ENCODE measurements around the gene CLEC16A.
A peak's percentile ranks its signal among the peaks of the same experiment; 100 is the strongest.

CLEC16A gene

GRCh38 chr16:10987361-10988163 is 43.2 kb downstream of the CLEC16A start:
- no peak for DNase-seq (ENCODE audit: low read depth in 2 of 3, low spot score in 2 of 3)

GRCh38 chr16:10988164-10988803 is 43.9 kb downstream of the CLEC16A start:
- peak in 2 of 3 experiments; percentile 26 to 40 for DNase-seq (ENCODE audit: low read depth in 2 of 3, low spot score in 2 of 3)

GRCh38 chr16:10988879-10989278 is 44.5 kb downstream of the CLEC16A start:
- DNase-seq (ENCODE audit: low read depth in 2 of 3, low spot score in 2 of 3), result no peak

GRCh38 chr16:10989559-10989958 is 45.2 kb downstream of the CLEC16A start:
- DNase-seq (ENCODE audit: low read depth in 2 of 3, low spot score in 2 of 3), result no peak

DNA sequence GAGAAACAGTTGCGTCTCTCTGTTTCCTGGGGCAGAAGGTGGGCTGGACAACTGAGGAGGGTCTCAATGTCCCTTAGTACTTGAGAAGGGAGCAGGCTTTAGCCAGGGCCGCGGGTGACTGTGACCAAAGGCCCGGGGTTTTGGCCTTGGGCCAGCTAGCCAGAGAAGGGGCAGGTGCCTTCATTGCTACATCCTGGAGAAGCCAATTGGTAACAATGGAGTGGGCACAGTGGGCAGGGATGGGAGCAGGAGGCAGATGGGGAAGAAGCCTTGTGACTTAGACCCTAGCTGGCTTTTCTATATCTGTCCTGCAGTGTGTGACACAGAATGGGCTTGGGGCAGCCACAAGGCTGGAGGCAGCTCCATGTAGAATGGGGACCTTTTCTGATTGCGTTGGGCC is 46.0 kb downstream of the CLEC16A start:
- no peak for DNase-seq (ENCODE audit: low read depth in 2 of 3, low spot score in 2 of 3)

DNA sequence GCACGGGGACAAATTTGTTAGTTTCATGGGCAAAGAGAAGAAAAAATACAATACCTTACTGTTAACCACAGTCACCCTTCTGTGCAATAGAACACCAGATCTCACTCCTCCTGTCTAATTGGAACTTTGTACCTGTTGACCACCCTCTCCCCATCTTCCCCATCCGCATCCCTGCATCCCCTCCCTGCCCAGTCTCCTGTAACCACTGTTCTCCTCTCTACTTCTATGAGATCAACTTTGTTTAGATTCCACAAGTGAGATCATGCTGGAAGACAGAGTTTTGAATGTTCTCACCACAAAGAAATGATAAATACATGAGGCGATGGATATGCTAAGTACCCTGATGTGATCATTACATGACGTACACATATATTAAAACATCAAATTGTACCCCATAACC is 47.7 kb downstream of the CLEC16A start:
- DNase-seq (ENCODE audit: low read depth in 2 of 3, low spot score in 2 of 3), result no peak

DNA sequence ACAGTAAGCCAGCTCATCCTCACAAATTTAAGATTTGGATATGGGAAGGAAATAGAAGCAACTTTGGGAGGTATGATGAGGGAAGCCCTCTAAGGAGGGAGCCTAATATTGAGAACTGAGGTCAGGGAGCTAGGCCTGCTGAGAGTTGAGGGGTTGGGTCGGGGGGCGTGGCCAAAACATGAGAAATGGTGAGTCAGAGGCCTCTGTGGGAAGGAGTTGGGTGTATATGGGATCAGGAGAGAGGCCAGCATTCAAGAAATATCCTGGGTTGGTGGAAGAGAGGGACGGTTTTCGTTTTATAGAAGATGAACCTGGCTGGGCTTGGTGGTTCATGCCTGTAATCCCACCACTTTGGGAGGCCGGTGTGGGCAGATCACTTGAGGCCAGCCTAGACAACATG is 48.4 kb downstream of the CLEC16A start:
- no peak for DNase-seq (ENCODE audit: low read depth in 2 of 3, low spot score in 2 of 3)

DNA sequence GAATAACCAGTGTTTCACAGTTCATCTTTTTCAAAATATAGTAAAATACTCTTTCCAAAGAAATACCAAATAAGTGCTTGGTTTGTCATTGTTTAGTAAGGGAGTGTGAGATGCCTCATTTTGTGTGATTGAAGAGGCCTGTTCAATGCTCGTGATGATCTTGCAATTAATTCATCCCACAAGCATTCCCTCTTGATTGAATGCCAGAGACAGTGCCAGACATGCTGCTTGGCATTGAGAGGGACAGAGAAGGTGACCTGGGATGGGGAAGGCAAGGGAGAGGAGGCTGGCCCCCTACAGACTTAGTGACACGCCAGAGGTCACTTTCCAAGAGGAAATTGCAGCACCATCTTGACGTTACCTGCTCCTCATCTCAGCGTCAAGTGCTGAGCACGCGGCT is 49.3 kb downstream of the CLEC16A start:
- no peak for DNase-seq (ENCODE audit: low read depth in 2 of 3, low spot score in 2 of 3)

DNA sequence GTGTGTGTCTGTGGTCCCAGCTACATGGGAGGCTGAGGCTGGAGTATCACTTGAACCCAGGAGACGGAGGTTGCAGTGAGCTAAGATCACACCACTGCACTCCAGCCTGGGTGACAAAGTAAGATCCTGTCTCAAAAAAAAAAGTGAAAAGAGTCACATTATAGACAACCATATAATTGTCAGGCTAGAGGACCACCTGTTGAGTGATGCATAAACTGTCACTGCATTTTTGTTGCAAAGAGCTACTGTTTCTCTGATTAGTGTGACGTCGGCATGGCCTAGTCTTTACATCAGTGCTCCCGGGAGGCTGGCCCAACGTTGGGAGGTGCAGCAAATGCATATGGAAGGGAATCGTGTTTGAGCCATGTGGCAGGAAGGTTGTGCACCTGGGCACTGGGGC is 50.2 kb downstream of the CLEC16A start:
- DNase-seq (ENCODE audit: low read depth in 2 of 3, low spot score in 2 of 3), result no peak

DNA sequence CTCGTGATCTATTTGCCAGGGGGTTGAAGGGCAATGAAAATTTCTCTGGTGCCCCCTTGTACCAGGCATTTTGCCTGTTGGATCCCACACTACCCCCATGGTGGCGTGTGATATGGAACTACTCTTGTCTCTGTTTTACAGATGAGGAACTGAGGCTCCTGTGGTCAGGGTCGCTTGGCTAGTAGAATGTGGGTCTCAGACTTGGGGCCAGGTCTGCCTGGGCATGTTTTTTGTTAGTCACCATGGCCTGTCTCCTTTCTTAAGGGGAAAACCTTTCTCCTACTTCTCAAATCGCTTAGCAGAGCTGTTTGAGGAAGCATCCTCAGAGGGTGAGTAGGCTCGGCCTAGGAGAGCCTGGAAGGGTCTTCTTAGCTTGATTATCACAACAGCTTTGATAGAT is 51.2 kb downstream of the CLEC16A start:
- no peak for DNase-seq (ENCODE audit: low read depth in 2 of 3, low spot score in 2 of 3)

DNA sequence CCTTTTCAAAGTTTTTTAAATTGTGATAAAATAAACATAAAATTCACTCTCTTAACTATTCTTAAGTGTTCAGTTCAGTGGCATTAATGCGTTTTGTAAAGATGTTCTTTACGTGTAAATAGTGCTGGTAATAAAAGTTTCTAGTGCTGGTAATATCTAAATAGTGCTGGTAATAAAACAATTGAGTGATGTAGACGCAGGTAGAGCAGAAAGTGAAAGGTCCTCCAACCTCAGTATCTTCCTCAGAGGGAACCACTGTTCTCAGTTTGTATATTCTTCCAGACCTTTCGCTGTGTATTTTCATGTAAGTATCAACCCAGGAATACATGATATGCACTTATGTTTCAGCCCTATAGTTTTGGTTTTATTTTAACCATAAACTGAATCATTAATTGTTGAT is 53.1 kb downstream of the CLEC16A start:
- no peak for DNase-seq (ENCODE audit: low read depth in 2 of 3, low spot score in 2 of 3)

DNA sequence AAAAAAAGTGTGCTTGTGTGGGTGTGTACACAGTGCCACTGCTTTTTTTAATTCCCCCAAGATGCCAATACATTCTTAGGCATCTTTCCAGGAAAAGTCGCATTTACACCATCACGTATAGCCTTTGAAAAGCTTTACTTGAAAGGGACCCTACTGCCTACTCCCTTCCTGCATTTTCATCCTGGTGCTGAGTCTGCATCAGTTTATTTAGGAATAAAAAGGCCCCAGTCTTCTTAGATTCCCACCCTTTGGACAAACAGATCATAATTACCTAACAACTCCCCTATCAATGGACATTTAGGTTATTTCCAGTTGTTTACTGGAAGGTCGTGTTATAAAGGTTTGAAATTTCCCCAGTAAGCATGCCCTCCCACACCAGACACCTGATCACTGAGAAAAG is 54.9 kb downstream of the CLEC16A start:
- no peak for DNase-seq (ENCODE audit: low read depth in 2 of 3, low spot score in 2 of 3)

- no peak for DNase-seq (ENCODE audit: low read depth in 2 of 3, low spot score in 2 of 3)
Measured at GRCh38 chr16:11001611-11002010, 57.2 kb downstream of the CLEC16A start.

DNA sequence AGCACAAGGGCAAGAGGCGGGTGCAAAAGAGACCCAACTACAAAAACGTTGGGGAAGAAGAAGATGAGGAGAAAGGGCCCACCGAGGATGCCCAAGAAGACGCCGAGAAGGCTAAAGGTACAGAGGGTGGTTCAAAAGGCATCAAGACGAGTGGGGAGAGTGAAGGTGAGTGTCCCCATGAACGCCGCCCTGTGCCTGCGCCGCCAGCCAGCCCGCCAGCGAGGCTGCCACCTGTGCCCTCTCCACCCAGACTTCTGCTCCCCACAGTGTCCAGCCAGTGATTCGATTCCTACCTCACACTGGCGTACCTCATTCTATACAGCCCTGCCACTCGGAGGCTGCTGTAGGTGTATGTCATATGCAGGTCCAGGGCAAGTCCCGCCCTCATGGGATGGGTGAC is 58.8 kb downstream of the CLEC16A start:
- DNase-seq (ENCODE audit: low read depth in 2 of 3, low spot score in 2 of 3), result no peak

DNA sequence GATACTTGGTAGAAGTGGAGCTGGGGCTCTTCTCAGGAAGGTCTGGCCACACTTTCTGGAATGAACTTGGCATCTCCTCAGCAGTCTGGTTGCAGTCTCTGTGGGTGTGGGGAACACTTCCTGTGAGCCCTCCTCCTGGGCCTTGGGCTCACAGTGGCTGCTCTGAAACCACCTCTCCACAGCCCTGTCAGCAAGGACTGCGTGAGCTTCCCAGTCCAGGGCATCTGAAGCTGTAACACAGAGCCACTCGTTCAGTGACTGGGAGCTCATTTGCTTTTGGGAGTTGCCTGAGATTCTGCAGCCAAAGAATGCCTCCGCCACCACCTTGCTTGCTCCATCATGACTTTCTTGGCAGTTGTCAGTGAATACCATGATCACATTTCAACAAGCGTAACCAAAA is 60.0 kb downstream of the CLEC16A start:
- DNase-seq (ENCODE audit: low read depth in 2 of 3, low spot score in 2 of 3), result no peak

GRCh38 chr16:11004973-11005610 is 60.7 kb downstream of the CLEC16A start:
- no peak for DNase-seq (ENCODE audit: low read depth in 2 of 3, low spot score in 2 of 3)

- no peak for DNase-seq (ENCODE audit: low read depth in 2 of 3, low spot score in 2 of 3)
Measured at GRCh38 chr16:11005611-11005975, 61.2 kb downstream of the CLEC16A start.

DNA sequence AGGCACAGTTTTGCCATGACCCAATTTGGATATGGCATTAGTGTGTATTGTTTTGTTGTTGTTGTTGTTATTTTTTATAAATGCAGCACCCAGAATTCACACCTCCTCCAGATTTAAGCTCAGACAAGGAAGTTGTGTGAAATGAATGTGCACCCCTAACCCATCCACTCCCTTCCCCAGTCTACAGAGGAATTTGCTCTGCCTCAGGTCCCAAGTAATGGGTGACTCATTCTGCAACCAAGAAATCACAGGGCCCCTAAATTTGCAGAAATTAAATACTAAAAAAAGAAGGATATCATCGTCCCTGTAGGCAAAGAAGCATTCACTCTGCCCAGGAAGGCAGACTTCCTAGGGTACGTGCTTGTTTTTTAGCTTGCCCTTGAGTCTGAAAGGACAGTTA is 62.3 kb downstream of the CLEC16A start:
- no peak for DNase-seq (ENCODE audit: low read depth in 2 of 3, low spot score in 2 of 3)

DNA sequence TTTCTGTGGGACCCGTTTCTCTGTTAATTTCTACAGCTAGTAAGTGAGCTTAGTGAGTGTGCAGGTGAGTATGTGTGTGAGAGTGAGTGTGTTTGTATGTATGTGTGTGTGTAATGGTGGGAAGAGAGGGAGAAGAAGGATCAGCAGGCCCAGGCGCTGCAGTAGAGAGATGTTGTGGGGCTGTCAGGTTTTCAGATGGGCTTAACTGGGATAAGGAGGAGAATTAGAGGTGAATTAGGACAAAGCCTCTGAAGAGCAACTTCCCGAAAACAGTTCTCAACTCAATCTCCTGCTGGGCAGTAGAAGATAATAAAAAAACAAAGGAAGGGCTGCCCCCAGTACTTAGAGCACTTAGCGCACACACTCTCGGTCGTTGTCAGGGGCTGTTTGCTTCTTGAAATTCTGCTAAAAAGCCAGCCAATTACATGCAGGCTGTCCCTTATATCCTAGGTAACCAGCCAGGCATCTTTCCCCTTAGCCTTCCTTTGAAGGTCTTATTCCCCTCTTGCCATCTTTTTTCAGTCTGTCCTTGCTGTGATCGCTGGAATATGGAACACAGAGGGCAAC is 63.4 kb downstream of the CLEC16A start:
- DNase-seq (ENCODE audit: low read depth in 2 of 3, low spot score in 2 of 3), result no peak

- DNase-seq (ENCODE audit: low read depth in 2 of 3, low spot score in 2 of 3), result no peak
Measured at GRCh38 chr16:11009027-11009755, 64.8 kb downstream of the CLEC16A start.

GRCh38 chr16:11010575-11011221 is 66.3 kb downstream of the CLEC16A start:
- DNase-seq (ENCODE audit: low read depth in 2 of 3, low spot score in 2 of 3), result no peak
